Activated CD8-positive, alpha-beta T cell treated with anti-CD3 and anti-CD28 coated beads for 36 hours (primary cell): ENCODE results near the gene GATA2. TPM values are rescaled to one million over a fixed set of nuclear protein-coding genes. Genes with fewer than 3 reads are reported as not detected.

Source experiments
- ATAC-seq: fragments of 200-7000 bp; cut with Tn5 transposase; one replicate; pipeline ENCODE4 v1.10.0; 2021; ENCODE audit warnings: mild to moderate bottlenecking, moderate library complexity
- CTCF ChIA-PET: fragments of 350-600 bp; sonication (Branson Sonifier 250); formaldehyde crosslinking; loops from one replicate; lab custom pipeline; 2021; ENCODE audit warnings: antibody characterized with exemption; lab: Charles Lee
- POLR2A ChIA-PET: fragments of 350-600 bp; sonication (Branson Sonifier 250); formaldehyde crosslinking; loops from one replicate; lab custom pipeline; 2021; ENCODE audit warnings: antibody characterized with exemption; lab: Charles Lee
- DNase-seq: peaks from one replicate; pipeline ENCODE4 v3.0.0-alpha.2; 2020
- H3K27ac Mint-ChIP-seq: one replicate; pipeline ENCODE4 v1.8.0; 2021; ENCODE audit warnings: mild to moderate bottlenecking, mixed read lengths
- H3K27me3 Mint-ChIP-seq: one replicate; pipeline ENCODE4 v1.8.0; 2021; ENCODE audit warnings: mixed read lengths
- H3K36me3 Mint-ChIP-seq: one replicate; pipeline ENCODE4 v1.8.0; 2021; ENCODE audit warnings: low read depth, mixed read lengths
- H3K4me1 Mint-ChIP-seq: one replicate; pipeline ENCODE4 v1.8.0; 2021; ENCODE audit warnings: low read depth, mixed read lengths
- H3K4me3 Mint-ChIP-seq: one replicate; pipeline ENCODE4 v1.8.0; 2021; ENCODE audit warnings: mild to moderate bottlenecking, moderate library complexity, mixed read lengths
- H3K9me3 Mint-ChIP-seq: one replicate; pipeline ENCODE4 v1.8.0; 2021; ENCODE audit warnings: mixed read lengths
- intact Hi-C: fragments of 100-400 bp; cut with micrococcal nuclease; formaldehyde crosslinking; loops from one replicate; pipeline ENCODE4 v1.10.0; 2022
- total RNA-seq, 2 experiments: library from RNA; stranded (reverse); gene quantifications; one replicate each; pipeline ENCODE4 v1.2.3, GENCODE V29; 2021
- TF ChIP-seq, protein P1 (sequence below): fragments of 200-600 bp; IDR thresholded peaks from one replicate; pipeline ENCODE4 v1.8.0; 2022; ENCODE audit warnings: antibody characterized with exemption, mild to moderate bottlenecking

GATA2 gene
- total RNA-seq, 2 experiments from 2014 or later, result not detected

GRCh38 chr3:128470134-128470899 lies 22.7 kb downstream of the GATA2 start:
- POLR2A ChIA-PET, result interaction anchor here (1.2 kb wide), 1 partner anchor 13 kb away, joined by 3 read pairs; no protein-coding TSS in a partner anchor
- TF ChIP-seq, protein P1, sequence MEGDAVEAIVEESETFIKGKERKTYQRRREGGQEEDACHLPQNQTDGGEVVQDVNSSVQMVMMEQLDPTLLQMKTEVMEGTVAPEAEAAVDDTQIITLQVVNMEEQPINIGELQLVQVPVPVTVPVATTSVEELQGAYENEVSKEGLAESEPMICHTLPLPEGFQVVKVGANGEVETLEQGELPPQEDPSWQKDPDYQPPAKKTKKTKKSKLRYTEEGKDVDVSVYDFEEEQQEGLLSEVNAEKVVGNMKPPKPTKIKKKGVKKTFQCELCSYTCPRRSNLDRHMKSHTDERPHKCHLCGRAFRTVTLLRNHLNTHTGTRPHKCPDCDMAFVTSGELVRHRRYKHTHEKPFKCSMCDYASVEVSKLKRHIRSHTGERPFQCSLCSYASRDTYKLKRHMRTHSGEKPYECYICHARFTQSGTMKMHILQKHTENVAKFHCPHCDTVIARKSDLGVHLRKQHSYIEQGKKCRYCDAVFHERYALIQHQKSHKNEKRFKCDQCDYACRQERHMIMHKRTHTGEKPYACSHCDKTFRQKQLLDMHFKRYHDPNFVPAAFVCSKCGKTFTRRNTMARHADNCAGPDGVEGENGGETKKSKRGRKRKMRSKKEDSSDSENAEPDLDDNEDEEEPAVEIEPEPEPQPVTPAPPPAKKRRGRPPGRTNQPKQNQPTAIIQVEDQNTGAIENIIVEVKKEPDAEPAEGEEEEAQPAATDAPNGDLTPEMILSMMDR, result no peak
- DNase-seq, result no peak
- Mint-ChIP-seq H3K27me3 (peaks cover 15% of the 10 kb centered on the region), H3K9me3 (no peaks in the 10 kb centered on the region), H3K4me1 (peaks cover 7% of the 10 kb centered on the region), H3K36me3 (no peaks in the 10 kb centered on the region), H3K27ac (no peak overlapping the region), H3K4me3 (no peak overlapping the region)
- no peak for ATAC-seq
- intact Hi-C loops, result no loop called here
- CTCF ChIA-PET, result no interaction called here

DNA sequence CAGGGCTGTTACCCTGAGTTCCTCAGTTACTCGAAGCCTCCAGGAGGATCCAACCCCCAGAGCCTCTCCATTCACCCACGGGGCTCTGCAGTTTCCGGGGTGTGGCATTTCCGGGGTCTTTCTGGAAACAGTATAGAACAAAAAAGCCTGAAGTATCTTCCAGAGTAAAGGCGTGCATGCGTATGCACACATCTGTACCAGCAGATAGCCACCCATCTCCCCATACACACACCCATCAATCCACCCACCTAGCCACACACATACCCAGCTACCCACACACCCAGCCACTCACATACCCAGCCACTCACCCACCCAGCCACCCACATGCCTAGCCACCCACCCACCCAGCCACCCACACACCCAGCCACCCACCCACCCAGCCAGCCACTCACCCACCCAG lies 23.4 kb downstream of the GATA2 start:
- intact Hi-C loops, result loop anchor here (5.0 kb wide), 1 partner anchor 37 kb away; no protein-coding TSS in a partner anchor
- TF ChIP-seq, protein P1, result no peak
- Mint-ChIP-seq H3K4me3 (no peak overlapping the region), H3K36me3 (no peaks in the 10 kb centered on the region), H3K9me3 (no peaks in the 10 kb centered on the region), H3K27ac (no peak overlapping the region), H3K27me3 (peaks cover 17% of the 10 kb centered on the region), H3K4me1 (peaks cover 7% of the 10 kb centered on the region)
- CTCF ChIA-PET, result no interaction called here
- POLR2A ChIA-PET, result interaction anchor here (1.2 kb wide), 1 partner anchor 14 kb away, joined by 3 read pairs; no protein-coding TSS in a partner anchor
- DNase-seq (no peak), ATAC-seq (no peak)

GRCh38 chr3:128468791-128469527 lies 24.0 kb downstream of the GATA2 start:
- H3K27me3 Mint-ChIP-seq, result peaks cover 16% of the 10 kb centered on the region
- TF ChIP-seq, protein P1, result no peak
- H3K4me3 Mint-ChIP-seq, result no peak overlapping the region
- H3K36me3 Mint-ChIP-seq, result no peaks in the 10 kb centered on the region
- ChIA-PET CTCF (interaction anchor here (1.6 kb wide), 1 partner anchor 43 kb away, joined by 5 read pairs; no protein-coding TSS in a partner anchor), POLR2A (no interaction called here)
- no peak overlapping the region for H3K27ac Mint-ChIP-seq
- ATAC-seq (no peak), DNase-seq (no peak)
- no peaks in the 10 kb centered on the region for H3K9me3 Mint-ChIP-seq
- intact Hi-C loops, result loop anchor here (5.0 kb wide), 1 partner anchor 37 kb away; no protein-coding TSS in a partner anchor
- H3K4me1 Mint-ChIP-seq, result peaks cover 7% of the 10 kb centered on the region

DNA sequence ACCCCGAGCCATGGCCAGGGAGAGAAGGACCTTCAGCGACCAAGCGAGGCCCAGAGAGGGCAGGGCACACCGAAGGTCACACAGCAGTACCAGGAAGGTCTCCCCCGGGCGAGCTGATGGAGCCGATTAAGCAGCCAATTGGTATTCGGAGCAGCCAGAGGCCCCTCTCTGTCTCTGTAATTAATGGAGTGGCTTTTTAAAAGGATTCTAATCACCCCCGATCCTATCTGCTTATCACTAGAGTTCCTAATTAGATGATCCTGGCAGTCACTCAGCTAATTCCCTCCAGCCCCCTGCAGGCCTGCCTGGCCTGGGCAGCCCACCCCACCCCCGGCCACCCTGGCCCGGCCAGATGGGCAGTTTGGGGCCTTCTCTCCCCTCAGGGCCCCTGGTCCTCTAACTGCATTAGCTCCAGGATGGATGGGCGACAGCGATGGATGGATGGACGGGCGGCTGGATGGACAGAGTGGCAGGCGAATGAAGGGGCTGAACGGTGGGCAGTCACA lies 24.7 kb downstream of the GATA2 start:
- peaks cover 15% of the 10 kb centered on the region for H3K27me3 Mint-ChIP-seq
- no peak for ATAC-seq
- no peaks in the 10 kb centered on the region for H3K9me3 Mint-ChIP-seq
- no peak for DNase-seq
- TF ChIP-seq, protein P1, result no peak
- H3K4me1 Mint-ChIP-seq, result peaks cover 7% of the 10 kb centered on the region
- intact Hi-C loops, result loop anchor here (5.0 kb wide), 1 partner anchor 36 kb away; no protein-coding TSS in a partner anchor
- H3K4me3 Mint-ChIP-seq, result no peak overlapping the region
- no peak overlapping the region for H3K27ac Mint-ChIP-seq
- CTCF ChIA-PET, result interaction anchor here (1.6 kb wide), 1 partner anchor 43 kb away, joined by 5 read pairs; no protein-coding TSS in a partner anchor
- H3K36me3 Mint-ChIP-seq, result no peaks in the 10 kb centered on the region
- POLR2A ChIA-PET, result no interaction called here
